ENCODE data around the gene WDR93. TPM values are rescaled to one million over a fixed set of nuclear protein-coding genes. Genes with fewer than 3 reads are reported as not detected.

WDR93 gene

DNA sequence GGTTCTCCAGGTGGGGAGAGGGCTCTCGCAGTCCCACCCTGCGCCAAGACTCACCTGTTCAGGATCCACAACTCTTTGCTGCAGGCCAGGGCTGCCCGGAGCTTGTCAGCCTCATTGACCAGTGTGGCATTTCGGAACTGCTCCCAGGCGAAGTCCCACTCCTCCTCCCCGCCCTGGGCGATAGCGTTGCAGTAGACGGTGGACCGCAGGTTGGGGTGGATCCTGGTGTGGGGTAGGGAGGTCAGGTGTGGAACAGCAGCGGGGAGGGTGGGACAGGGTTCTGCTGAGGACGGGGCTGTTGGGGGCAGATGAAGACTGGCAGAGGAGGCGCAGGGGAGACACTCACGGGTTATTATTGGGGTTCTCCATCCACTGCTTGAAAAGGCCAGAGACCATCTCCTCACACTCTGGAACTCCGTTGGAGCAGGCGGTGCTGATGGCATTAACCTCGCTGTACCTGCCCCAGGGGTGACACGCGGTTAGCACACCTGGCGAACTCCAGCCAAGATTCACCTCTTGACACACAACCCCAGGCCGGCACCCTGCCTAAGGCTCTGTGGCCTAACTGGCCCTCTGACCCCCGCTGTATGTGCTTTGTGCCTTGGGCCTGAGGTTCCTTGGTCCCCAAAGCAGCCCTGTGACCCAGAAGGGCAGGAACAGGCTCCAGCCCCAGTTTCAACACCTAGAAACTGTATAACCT, 101.6 kb downstream of the WDR93 start:
- H3K27me3 ChIP-seq (ENCODE audit: insufficient read depth, low read length, poor library complexity), result no peaks in the 10 kb centered on the region
- WGBS (ENCODE audit: extremely low coverage, insufficient coverage, low lambda C conversion rate), result no CpG with 5 or more reads among the region's 22 CpGs
- H3K4me2 ChIP-seq (ENCODE audit: low read length), result no peak overlapping the region
- H3K56ac ChIP-seq (ENCODE audit: low read length), result no peak overlapping the region
- DNase-seq, result no peak
- no peak overlapping the region for H2BK15ac ChIP-seq (replicated peaks; ENCODE audit: low read depth)
- no peak overlapping the region for H3K4ac ChIP-seq (ENCODE audit: low read depth, low read length)
- H3K79me1 ChIP-seq (ENCODE audit: low read length), result no peaks in the 10 kb centered on the region
- no peak overlapping the region for H4K8ac ChIP-seq (ENCODE audit: low read depth, low read length)
- no peaks in the 10 kb centered on the region for H3K4me1 ChIP-seq (ENCODE audit: control insufficient read depth, low read depth, low read length)
- H3K18ac ChIP-seq (ENCODE audit: low read length), result no peak overlapping the region
- H3K27ac ChIP-seq (ENCODE audit: low read depth, low read length), result no peak overlapping the region
- no peak overlapping the region for H4K5ac ChIP-seq (ENCODE audit: low read length)
- no peak overlapping the region for H2BK5ac ChIP-seq (ENCODE audit: low read length)
- H3K9ac ChIP-seq (ENCODE audit: low read length), result no peak overlapping the region
- H2AK5ac ChIP-seq (ENCODE audit: low read length), result no peak overlapping the region
- H2BK120ac ChIP-seq (ENCODE audit: low read depth, low read length), result no peak overlapping the region
- no peaks in the 10 kb centered on the region for H3K36me3 ChIP-seq (ENCODE audit: control insufficient read depth, insufficient read depth, low read length)
- no peak overlapping the region for H3K4me3 ChIP-seq (ENCODE audit: low read length)
- H3K23ac ChIP-seq (ENCODE audit: low read length), result no peak overlapping the region
- H3K79me2 ChIP-seq (ENCODE audit: control insufficient read depth, insufficient read depth, low read length), result no peaks in the 10 kb centered on the region

Small RNAs within 50 kb of the gene (small RNA-seq; reads per million reads assigned to genes)
- not detected for gene RNU6-132P (ENCODE audit: insufficient read depth)
